Stimulated activated naive CD8-positive, alpha-beta T cell treated with anti-CD3 and anti-CD28 coated beads, Interleukin-15, Interleukin-2, amounts not matched to agents 100 U/mL and 50 U/mL, for 24 hours (primary cell): ENCODE measurements around the gene DSP.

Experiments used
- ATAC-seq: fragments of 150-1000 bp; cut with Tn5 transposase; one replicate; pipeline ENCODE4 v1.10.0; 2021
- DNase-seq: peaks from one replicate; pipeline ENCODE4 v3.0.0; 2021

Gene DSP

GRCh38 chr6:7559651-7560385 lies 18.3 kb downstream of the DSP start:
- ATAC-seq: no peak
- no peak for DNase-seq

- DNase-seq: no peak
These were observed 19.9 kb downstream of the DSP start for GRCh38 chr6:7561153-7561964.

GRCh38 chr6:7562769-7563168 lies 21.3 kb downstream of the DSP start:
- DNase-seq (no peak), ATAC-seq (no peak)

More at GRCh38 chr6:7561153-7561964, 19.9 kb downstream of the DSP start:
- no peak for ATAC-seq

GRCh38 chr6:7566107-7566506 lies 24.6 kb downstream of the DSP start:
- no peak for ATAC-seq
- no peak for DNase-seq

- DNase-seq (no peak), ATAC-seq (no peak)
These were observed 25.2 kb downstream of the DSP start for GRCh38 chr6:7566617-7567173.

GRCh38 chr6:7568021-7568420 lies 26.6 kb downstream of the DSP start:
- no peak for DNase-seq
- no peak for ATAC-seq

- no peak for ATAC-seq
- DNase-seq: no peak
These were observed 27.6 kb downstream of the DSP start for GRCh38 chr6:7569082-7569481.

- no peak for ATAC-seq
- no peak for DNase-seq
These were observed 30.9 kb downstream of the DSP start for GRCh38 chr6:7572213-7572943.

GRCh38 chr6:7574500-7574899 lies 33.0 kb downstream of the DSP start:
- DNase-seq (no peak), ATAC-seq (no peak)

GRCh38 chr6:7578516-7578915 lies 37.0 kb downstream of the DSP start:
- DNase-seq (no peak), ATAC-seq (no peak)

- DNase-seq (no peak), ATAC-seq (no peak)
These were observed 37.5 kb downstream of the DSP start for GRCh38 chr6:7578931-7579330.

GRCh38 chr6:7579851-7580250 lies 38.4 kb downstream of the DSP start:
- ATAC-seq (no peak), DNase-seq (no peak)

- ATAC-seq: no peak
- DNase-seq: no peak
These were observed 39.1 kb downstream of the DSP start for GRCh38 chr6:7580537-7580926.

- no peak for DNase-seq
- ATAC-seq: no peak
These were observed 39.6 kb downstream of the DSP start for GRCh38 chr6:7580927-7581618.

- DNase-seq (no peak), ATAC-seq (no peak)
These were observed 43.9 kb downstream of the DSP start for GRCh38 chr6:7585287-7585930.

- no peak for ATAC-seq
These were observed 46.2 kb downstream of the DSP start for GRCh38 chr6:7587631-7588100.

GRCh38 chr6:7588506-7588905 lies 47.0 kb downstream of the DSP start:
- ATAC-seq: no peak
- no peak for DNase-seq

More at GRCh38 chr6:7587631-7588100, 46.2 kb downstream of the DSP start:
- no peak for DNase-seq

GRCh38 chr6:7589221-7589620 lies 47.8 kb downstream of the DSP start:
- DNase-seq: no peak
- ATAC-seq: no peak

GRCh38 chr6:7589949-7590917 lies 48.8 kb downstream of the DSP start, which contains the start of gene SNRNP48:
SNRNP48 (plus strand) TSS chr6:7590198; CDS start chr6:7590258, 60 bp downstream.
- ATAC-seq: peak; percentile 99
- DNase-seq: peak; percentile 93

- no peak for DNase-seq
- no peak for ATAC-seq
These were observed 49.4 kb downstream of the DSP start for GRCh38 chr6:7590918-7591302.
